Stimulated activated naive CD8-positive, alpha-beta T cell treated with anti-CD3 and anti-CD28 coated beads, Interleukin-15, Interleukin-2, amounts not matched to agents 100 U/mL and 50 U/mL, for 24 hours (primary cell): ENCODE measurements around the gene NXN.
"Not testable (repeated sequence)": the region's sequence is repeated elsewhere in the genome, so short reads cannot be mapped to it uniquely, and the experiment has no call there.

ENCODE experiments used
- ATAC-seq: fragments of 150-1000 bp; cut with Tn5 transposase; one replicate; pipeline ENCODE4 v1.10.0; 2021
- DNase-seq: peaks from one replicate; pipeline ENCODE4 v3.0.0; 2021

Gene NXN

DNA sequence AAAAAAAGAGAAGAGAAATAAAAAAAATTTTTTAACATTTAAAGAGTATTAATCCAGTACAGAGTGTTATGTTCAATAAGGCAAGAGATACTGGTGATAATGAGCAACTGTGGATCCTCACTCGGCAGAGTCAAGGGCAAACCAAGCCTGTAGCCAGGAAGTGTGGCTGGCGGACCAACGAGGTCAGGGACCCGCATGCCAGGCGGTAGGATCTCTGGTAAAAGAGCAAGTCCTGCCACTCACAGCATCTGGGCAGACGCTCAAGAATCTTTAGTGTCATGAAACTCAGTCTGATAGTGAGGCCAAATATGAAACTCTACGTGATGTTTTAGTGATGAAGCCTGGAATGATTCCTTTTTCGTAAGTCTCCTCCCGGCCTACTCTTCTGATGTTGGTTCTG, 219.2 kb downstream of the NXN start:
- DNase-seq: no peak
- ATAC-seq: no peak

- DNase-seq: no peak
- ATAC-seq: no peak
Measured at GRCh38 chr17:759964-760363, 219.6 kb downstream of the NXN start.

DNA sequence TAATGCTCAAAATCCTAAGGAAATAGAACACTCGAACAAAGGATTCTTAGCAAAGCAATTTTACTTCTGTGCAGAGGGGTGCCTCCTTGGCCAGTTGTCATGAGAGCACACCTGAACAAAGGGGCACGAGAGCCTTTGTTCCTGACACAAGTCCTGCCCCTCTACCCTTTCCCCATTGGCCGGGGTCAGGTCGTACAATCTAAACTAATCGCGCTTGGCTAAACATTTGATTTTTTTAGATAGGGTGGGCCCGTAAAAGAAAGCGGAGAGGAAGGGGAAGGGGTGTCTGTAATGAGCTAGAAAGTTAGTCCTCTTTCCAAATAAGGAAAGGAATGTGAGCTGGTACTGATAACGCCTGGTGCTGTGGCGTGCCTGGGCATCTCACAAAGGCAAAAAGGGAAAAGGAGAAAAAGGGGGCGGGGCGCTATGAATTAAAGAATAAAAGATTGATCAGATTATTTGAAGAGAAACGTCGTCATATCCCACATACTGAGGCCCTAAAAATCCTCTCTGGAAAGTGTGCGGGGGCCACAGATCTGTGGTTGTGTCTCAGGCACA, 223.5 kb downstream of the NXN start:
- not testable (repeated sequence) for ATAC-seq, DNase-seq

GRCh38 chr17:755319-755961, 224.1 kb downstream of the NXN start:
- not testable (repeated sequence) for ATAC-seq

DNA sequence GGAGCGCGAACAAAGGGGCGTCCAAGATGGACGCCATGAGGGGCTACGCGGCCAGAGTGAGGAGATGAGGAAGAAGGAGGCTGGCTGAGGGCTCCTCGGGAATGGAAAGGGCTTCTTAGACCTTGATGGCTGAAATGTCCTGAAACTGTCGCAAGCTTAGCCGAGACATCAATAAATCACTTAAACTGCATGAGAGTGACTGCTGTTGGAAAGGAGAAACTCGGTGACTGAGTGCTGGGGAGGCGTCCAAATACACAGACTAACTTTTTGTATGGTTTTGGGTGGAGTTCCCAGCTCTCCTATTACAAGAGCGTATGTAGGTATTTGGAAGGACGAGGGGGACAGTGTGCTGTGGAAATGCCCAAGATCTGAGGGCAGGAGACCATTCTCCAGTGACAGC, 226.2 kb downstream of the NXN start:
- ATAC-seq (no peak), DNase-seq (no peak)

More at GRCh38 chr17:755319-755961, 224.1 kb downstream of the NXN start:
- not testable (repeated sequence) for DNase-seq

DNA sequence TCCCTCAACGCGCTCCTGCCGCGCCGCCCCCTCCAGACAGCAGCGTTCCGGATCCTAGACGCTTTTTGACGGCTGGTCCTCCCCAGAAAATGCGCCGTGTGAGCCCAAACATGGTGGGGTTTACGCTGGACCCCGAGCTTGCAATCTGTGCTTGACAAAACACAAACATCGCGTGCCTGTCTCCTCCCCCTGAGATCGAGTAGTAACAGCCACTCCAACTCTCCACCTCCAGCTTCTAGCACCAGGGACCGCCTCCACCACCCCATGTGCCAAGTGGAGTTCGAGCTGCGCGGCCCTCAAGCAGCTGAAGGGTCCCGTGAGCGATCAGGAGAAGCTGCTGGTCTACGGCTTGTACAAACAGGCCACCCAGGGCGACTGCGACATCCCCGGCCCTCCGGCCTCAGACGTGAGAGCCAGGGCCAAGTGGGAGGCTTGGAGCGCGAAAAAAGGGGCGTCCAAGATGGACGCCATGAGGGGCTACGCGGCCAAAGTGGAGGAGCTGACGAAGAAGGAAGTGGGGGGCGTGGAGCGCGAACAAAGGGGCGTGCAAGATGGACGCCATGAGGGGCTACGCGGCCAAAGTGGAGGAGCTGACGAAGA, 226.9 kb downstream of the NXN start:
- DNase-seq (peak; percentile 43), ATAC-seq (no peak)

GRCh38 chr17:752002-752619, 227.5 kb downstream of the NXN start, which contains the start of gene GEMIN4:
TSS of gene GEMIN4 (minus strand) at chr17:752264. CDS start at chr17:752142, 122 bp downstream.
- ATAC-seq: peak; percentile 90

DNA sequence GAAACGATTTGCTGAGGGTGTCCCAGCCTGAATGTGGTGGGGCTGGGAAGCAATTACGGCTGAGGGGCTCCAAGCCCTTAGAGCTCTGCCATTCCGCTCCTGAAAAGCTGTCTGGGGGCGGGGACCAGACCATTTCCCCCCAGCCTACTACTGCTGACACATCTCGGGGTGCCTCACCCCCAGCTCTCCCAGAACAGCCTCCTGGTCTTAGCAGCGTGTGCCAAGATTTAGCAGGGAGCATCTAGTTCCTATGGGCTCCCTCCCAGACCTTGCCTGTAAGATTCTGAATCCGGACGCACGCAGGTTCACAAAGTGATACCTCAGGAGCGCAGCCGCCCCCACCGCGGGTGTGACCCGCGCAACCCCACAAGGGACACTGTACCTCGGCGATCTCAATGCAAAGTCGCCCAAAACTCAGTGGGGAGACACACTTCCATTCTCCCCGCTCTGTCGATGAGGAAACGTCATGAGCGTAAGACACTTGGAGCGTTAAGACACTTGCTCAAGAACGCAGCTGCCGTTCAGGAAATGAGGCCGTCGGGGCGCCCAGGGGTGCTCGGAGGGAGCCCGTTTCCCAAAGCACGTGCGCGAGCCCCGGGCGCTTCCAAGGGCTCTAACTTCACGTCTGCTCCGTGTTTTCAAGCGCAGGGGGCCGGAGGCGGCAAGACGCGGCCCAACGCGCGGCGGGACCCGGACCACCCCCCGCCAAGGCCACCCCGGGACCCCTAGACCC, 228.1 kb downstream of the NXN start:
- peak; percentile 61 for DNase-seq
- ATAC-seq: peak; percentile 29

More at GRCh38 chr17:752002-752619, 227.5 kb downstream of the NXN start, which contains the start of gene GEMIN4:
- peak; percentile 99 for DNase-seq

DNA sequence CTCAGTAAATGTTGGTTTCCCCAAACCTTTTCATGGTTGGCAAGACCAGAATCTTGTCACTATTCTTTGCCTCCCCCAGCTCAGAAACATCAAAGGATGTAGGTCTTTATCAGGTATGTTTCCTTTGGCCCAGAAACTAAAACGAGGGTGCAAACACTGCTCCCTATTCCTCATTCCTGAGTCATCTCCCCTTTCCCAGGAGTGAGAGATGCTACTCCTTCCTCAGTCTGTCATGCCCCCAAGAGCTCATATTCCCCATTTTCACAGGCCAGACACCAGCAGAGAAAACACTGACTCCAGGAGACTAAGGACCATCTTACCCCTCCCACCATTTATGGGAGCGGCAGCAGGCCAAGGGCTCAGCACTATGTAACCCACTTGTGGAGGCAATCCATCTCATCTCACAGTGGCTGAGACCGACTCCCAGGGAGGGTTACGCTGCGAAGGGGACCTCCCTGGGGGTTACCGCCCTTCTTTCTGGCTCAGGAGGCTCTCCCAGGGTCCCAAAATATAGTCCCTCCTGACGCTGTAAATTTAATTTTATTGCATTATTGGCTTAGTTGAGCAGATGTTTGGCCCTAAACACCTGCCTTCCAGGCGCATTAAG, 229.0 kb downstream of the NXN start:
- DNase-seq: no peak
- ATAC-seq: no peak

DNA sequence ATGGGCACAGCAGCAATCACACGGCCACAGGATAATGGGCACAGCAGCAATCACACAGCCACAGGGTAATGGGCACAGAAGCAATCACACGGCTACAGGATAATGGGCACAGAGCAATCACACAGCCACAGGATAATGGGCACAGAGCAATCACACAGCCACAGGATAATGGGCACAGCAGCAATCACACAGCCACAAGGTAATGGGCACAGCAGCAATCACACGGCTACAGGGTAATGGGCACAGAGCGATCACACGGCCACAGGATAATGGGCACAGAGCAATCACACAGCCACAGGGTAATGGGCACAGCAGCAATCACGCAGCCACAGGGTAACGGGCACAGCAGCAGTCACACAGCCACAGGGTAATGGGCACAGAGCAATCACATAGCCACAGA, 230.2 kb downstream of the NXN start:
- not testable (repeated sequence) for ATAC-seq, DNase-seq
